HEK293 (cell line): ENCODE data around the gene PROX1.

Experiments
- CTCF ChIP-seq: fragments of 450-650 bp; formaldehyde crosslinking; IDR thresholded peaks from 2 replicates; pipeline ENCODE4 v1.5.1; 2016; ENCODE audit warnings: missing biosample characterization, missing genetic modification characterization
- MYNN ChIP-seq: fragments of 450-650 bp; formaldehyde crosslinking; IDR thresholded peaks from 2 replicates; pipeline ENCODE4 v1.5.1; 2016; ENCODE audit warnings: missing biosample characterization, missing genetic modification characterization, borderline replicate concordance
- PBX3 ChIP-seq: sonication (generic); formaldehyde crosslinking; IDR thresholded peaks from 2 replicates; pipeline ENCODE4 v1.8.1; 2022; ENCODE audit warnings: mild to moderate bottlenecking, moderate library complexity, missing genetic modification reagents
- ZBTB21 ChIP-seq: fragments of 450-650 bp; formaldehyde crosslinking; IDR thresholded peaks from 2 replicates; pipeline ENCODE4 v1.5.1; 2017; ENCODE audit warnings: missing biosample characterization, missing genetic modification characterization
- ZNF114 ChIP-seq: fragments of 450-650 bp; formaldehyde crosslinking; IDR thresholded peaks from 2 replicates; pipeline ENCODE4 v1.5.0; 2017; ENCODE audit warnings: missing biosample characterization, missing genetic modification characterization
- ZNF169 ChIP-seq: fragments of 450-650 bp; formaldehyde crosslinking; IDR thresholded peaks from 2 replicates; pipeline ENCODE4 v1.5.1; 2016; ENCODE audit warnings: missing biosample characterization, missing genetic modification characterization
- ZNF324 ChIP-seq: fragments of 450-650 bp; formaldehyde crosslinking; IDR thresholded peaks from 2 replicates; pipeline ENCODE4 v1.5.1; 2016; ENCODE audit warnings: missing biosample characterization, missing genetic modification characterization
- ZNF404 ChIP-seq: fragments of 450-650 bp; formaldehyde crosslinking; IDR thresholded peaks from 2 replicates; pipeline ENCODE4 v1.5.1; 2017; ENCODE audit warnings: missing biosample characterization, missing genetic modification characterization
- ZNF423 ChIP-seq: fragments of 450-650 bp; formaldehyde crosslinking; IDR thresholded peaks from 2 replicates; pipeline ENCODE4 v1.5.1; 2016; ENCODE audit warnings: missing biosample characterization, missing genetic modification characterization
- ZNF548 ChIP-seq: fragments of 450-650 bp; formaldehyde crosslinking; IDR thresholded peaks from 2 replicates; pipeline ENCODE4 v1.5.1; 2016; ENCODE audit warnings: missing biosample characterization, missing genetic modification characterization
- ZSCAN18 ChIP-seq: fragments of 450-650 bp; formaldehyde crosslinking; IDR thresholded peaks from 2 replicates; pipeline ENCODE4 v1.5.1; 2016; ENCODE audit warnings: missing biosample characterization, missing genetic modification characterization

- TF ChIP-seq PBX3 (CRISPR knock-in tag), result no peak
- TF ChIP-seq CTCF (tag by site-specific recombination), result no peak
- no peak for TF ChIP-seq ZNF548 (tag by site-specific recombination)
- TF ChIP-seq ZNF423 (tag by site-specific recombination), result no peak
- TF ChIP-seq ZBTB21 (tag by site-specific recombination), result no peak
- TF ChIP-seq ZNF324, result no peak
- TF ChIP-seq ZNF404 (tag by site-specific recombination), result no peak
- TF ChIP-seq ZNF114 (tag by site-specific recombination), result no peak
- TF ChIP-seq MYNN (tag by site-specific recombination), result no peak
- TF ChIP-seq ZNF169 (tag by site-specific recombination), result no peak
- TF ChIP-seq ZSCAN18, result no peak
Measured at GRCh38 chr1:214028649-214029406, 41.1 kb downstream of the PROX1 start.
